Fibroblast of lung (primary cell): ENCODE measurements around the gene RCCD1.

Source experiments
- EZH2 ChIP-seq: IDR thresholded peaks from 2 replicates; pipeline ENCODE4 v1.5.1; 2012; ENCODE audit warnings: low read length, control low read depth, mild to moderate bottlenecking; ENCODE audit errors: missing control alignments
- TF ChIP-seq, protein P1 (sequence below), 2 donors: IDR thresholded peaks in 1 of 2; conservative IDR thresholded peaks in 1 of 2; 1 replicate in 1 of 2; 2 replicates in 1 of 2; pipeline ENCODE4 v1.5.1; 2011 to 2012; ENCODE audit warnings: low read length in 2 of 2, control low read depth in 1 of 2, inconsistent platforms in 1 of 2, low read depth in 1 of 2, mild to moderate bottlenecking in 1 of 2

GRCh38 chr15:90912770-90913075 lies 42.0 kb upstream of the RCCD1 start:
- TF ChIP-seq, protein P1, sequence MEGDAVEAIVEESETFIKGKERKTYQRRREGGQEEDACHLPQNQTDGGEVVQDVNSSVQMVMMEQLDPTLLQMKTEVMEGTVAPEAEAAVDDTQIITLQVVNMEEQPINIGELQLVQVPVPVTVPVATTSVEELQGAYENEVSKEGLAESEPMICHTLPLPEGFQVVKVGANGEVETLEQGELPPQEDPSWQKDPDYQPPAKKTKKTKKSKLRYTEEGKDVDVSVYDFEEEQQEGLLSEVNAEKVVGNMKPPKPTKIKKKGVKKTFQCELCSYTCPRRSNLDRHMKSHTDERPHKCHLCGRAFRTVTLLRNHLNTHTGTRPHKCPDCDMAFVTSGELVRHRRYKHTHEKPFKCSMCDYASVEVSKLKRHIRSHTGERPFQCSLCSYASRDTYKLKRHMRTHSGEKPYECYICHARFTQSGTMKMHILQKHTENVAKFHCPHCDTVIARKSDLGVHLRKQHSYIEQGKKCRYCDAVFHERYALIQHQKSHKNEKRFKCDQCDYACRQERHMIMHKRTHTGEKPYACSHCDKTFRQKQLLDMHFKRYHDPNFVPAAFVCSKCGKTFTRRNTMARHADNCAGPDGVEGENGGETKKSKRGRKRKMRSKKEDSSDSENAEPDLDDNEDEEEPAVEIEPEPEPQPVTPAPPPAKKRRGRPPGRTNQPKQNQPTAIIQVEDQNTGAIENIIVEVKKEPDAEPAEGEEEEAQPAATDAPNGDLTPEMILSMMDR (conservative IDR thresholded peaks at IDR 0.05 in 1 of 2, IDR thresholded peaks at IDR 0.05 in 1 of 2; ENCODE audit: low read depth in 1 of 2, low read length in 2 of 2), result no peak
- TF ChIP-seq EZH2, result no peak
